GM12878 (cell line): ENCODE results near the gene ULK1.

Experiments
- CREB1 ChIP-seq: IDR thresholded peaks from 2 replicates; pipeline ENCODE4 v1.6.1; 2012; ENCODE audit warnings: low read depth, mild to moderate bottlenecking, inconsistent platforms
- CTCF ChIP-seq, 3 experiments: IDR thresholded peaks in 2 of 3; conservative IDR thresholded peaks in 1 of 3; 2 replicates each; pipeline ENCODE4 v1.5.1; 2011; ENCODE audit warnings: low read depth in 3 of 3, low read length in 3 of 3, mild to moderate bottlenecking in 3 of 3, control low read depth in 2 of 3, moderate library complexity in 2 of 3, inconsistent platforms in 1 of 3, mixed read lengths in 1 of 3; ENCODE audit not compliant: control insufficient read depth in 2 of 3, insufficient read depth in 1 of 3; ENCODE audit errors: extremely low read depth in 1 of 3
- NFYB ChIP-seq: IDR thresholded peaks from 2 replicates; pipeline ENCODE4 v1.6.1; 2011; ENCODE audit warnings: low read depth, mild to moderate bottlenecking, low read length, improper control_type of control experiment, moderate library complexity; ENCODE audit not compliant: insufficient read depth
- POLR2AphosphoS5 ChIP-seq: IDR thresholded peaks from 2 replicates; pipeline ENCODE4 v1.6.1; 2011; ENCODE audit warnings: mild to moderate bottlenecking, low read length, inconsistent platforms
- RAD21 ChIP-seq: IDR thresholded peaks from 2 replicates; pipeline ENCODE4 v1.6.1; 2011; ENCODE audit warnings: mild to moderate bottlenecking, low read depth, low read length, moderate library complexity; ENCODE audit not compliant: insufficient read depth
- REST ChIP-seq: IDR thresholded peaks from 2 replicates; pipeline ENCODE4 v1.6.1; 2012; ENCODE audit warnings: mild to moderate bottlenecking, low read depth, low read length
- SMAD1 ChIP-seq: fragments of 450-650 bp; IDR thresholded peaks from 2 replicates; pipeline ENCODE4 v1.6.1; 2018; ENCODE audit warnings: mild to moderate bottlenecking, low read depth; ENCODE audit not compliant: partially characterized antibody
- SUZ12 ChIP-seq: fragments of 200-600 bp; sonication (generic); IDR thresholded peaks from one replicate; pipeline ENCODE4 v1.6.1; 2018; ENCODE audit warnings: antibody characterized with exemption, mild to moderate bottlenecking; ENCODE audit not compliant: unreplicated experiment
- ZNF24 ChIP-seq: fragments of 450-650 bp; IDR thresholded peaks from 2 replicates; pipeline ENCODE4 v1.6.1; 2017; ENCODE audit warnings: antibody characterized with exemption, mild to moderate bottlenecking
- ZZZ3 ChIP-seq: IDR thresholded peaks from 2 replicates; pipeline ENCODE4 v1.6.1; 2011; ENCODE audit warnings: low read depth; ENCODE audit not compliant: control insufficient read depth, insufficient read length

- TF ChIP-seq SMAD1 (no peak), REST (no peak), ZZZ3 (no peak), RAD21 (no peak), SUZ12 (no peak), CTCF (IDR thresholded peaks at IDR 0.05 in 2 of 3, conservative IDR thresholded peaks at IDR 0.05 in 1 of 3; ENCODE audit: control insufficient read depth in 2 of 3, extremely low read depth in 1 of 3, insufficient read depth in 1 of 3, low read depth in 3 of 3, low read length in 3 of 3) (no peak), NFYB (no peak), ZNF24 (no peak), POLR2AphosphoS5 (no peak), CREB1 (no peak)
These were observed 2.9 kb downstream of the ULK1 start for GRCh38 chr12:131897276-131897675.
